Activated T-cell treated with anti-CD3 and anti-CD28 coated beads, Interleukin-2, amount 50 U/mL, for 24 hours (primary cell): Measurements from ENCODE around the gene SLC6A9.

ENCODE experiments used
- DNase-seq: peaks from one replicate; pipeline ENCODE4 v3.0.0-alpha.2; 2020
- H3K27ac Mint-ChIP-seq: 2 replicates; pipeline ENCODE4 v1.8.0; 2020; ENCODE audit warnings: mild to moderate bottlenecking, mixed read lengths
- H3K27me3 Mint-ChIP-seq: 2 replicates; pipeline ENCODE4 v1.8.0; 2020; ENCODE audit warnings: mixed read lengths
- H3K36me3 Mint-ChIP-seq: 2 replicates; pipeline ENCODE4 v1.8.0; 2020; ENCODE audit warnings: low read depth, mixed read lengths
- H3K4me1 Mint-ChIP-seq: 2 replicates; pipeline ENCODE4 v1.8.0; 2020; ENCODE audit warnings: low read depth, mixed read lengths
- H3K4me3 Mint-ChIP-seq: 2 replicates; pipeline ENCODE4 v1.8.0; 2020; ENCODE audit warnings: mild to moderate bottlenecking, moderate library complexity, mixed read lengths
- H3K9me3 Mint-ChIP-seq: 2 replicates; pipeline ENCODE4 v1.8.0; 2020; ENCODE audit warnings: mixed read lengths

SLC6A9 gene

GRCh38 chr1:43994071-43994470, 37.2 kb downstream of the SLC6A9 start:
- Mint-ChIP-seq H3K36me3 (peaks cover 2% of the 10 kb centered on the region), H3K4me3 (no peak overlapping the region), H3K27me3 (no peaks in the 10 kb centered on the region)

GRCh38 chr1:43993206-43993914, 37.9 kb downstream of the SLC6A9 start:
- no peaks in the 10 kb centered on the region for H3K27me3 Mint-ChIP-seq
- no peaks in the 10 kb centered on the region for H3K9me3 Mint-ChIP-seq
- no peak overlapping the region for H3K4me3 Mint-ChIP-seq
- no peak for DNase-seq
- peaks cover 20% of the 10 kb centered on the region for H3K4me1 Mint-ChIP-seq
- no peaks in the 10 kb centered on the region for H3K36me3 Mint-ChIP-seq
- no peak overlapping the region for H3K27ac Mint-ChIP-seq

More at GRCh38 chr1:43994071-43994470, 37.2 kb downstream of the SLC6A9 start:
- Mint-ChIP-seq H3K4me1 (peaks cover 20% of the 10 kb centered on the region), H3K9me3 (no peaks in the 10 kb centered on the region), H3K27ac (no peak overlapping the region)
- no peak for DNase-seq

- peaks cover 20% of the 10 kb centered on the region for H3K4me1 Mint-ChIP-seq
- H3K4me3 Mint-ChIP-seq: peak overlapping the region; percentile 84
- H3K27me3 Mint-ChIP-seq: no peaks in the 10 kb centered on the region
- H3K9me3 Mint-ChIP-seq: no peaks in the 10 kb centered on the region
- peak overlapping the region; percentile 90 for H3K27ac Mint-ChIP-seq
- H3K36me3 Mint-ChIP-seq: peaks cover 3% of the 10 kb centered on the region
- no peak for DNase-seq
Observed at GRCh38 chr1:43992232-43992995, 38.8 kb downstream of the SLC6A9 start.

- peak; percentile 88 for DNase-seq
- no peaks in the 10 kb centered on the region for H3K9me3 Mint-ChIP-seq
- peaks cover 20% of the 10 kb centered on the region for H3K4me1 Mint-ChIP-seq
- H3K36me3 Mint-ChIP-seq: peaks cover 10% of the 10 kb centered on the region
- peak within 1 kb of the TSS; percentile 84 for H3K4me3 Mint-ChIP-seq
- H3K27me3 Mint-ChIP-seq: no peaks in the 10 kb centered on the region
- peak within 1 kb of the TSS; percentile 90 for H3K27ac Mint-ChIP-seq
Observed at GRCh38 chr1:43991476-43992231, 39.6 kb downstream of the SLC6A9 start, which contains the start of gene CCDC24. Gene CCDC24, plus strand, starts transcription at chr1:43991599. Its CDS starts 280 bp downstream, at chr1:43991879.

GRCh38 chr1:43991200-43991475, 40.1 kb downstream of the SLC6A9 start:
- DNase-seq: no peak
- Mint-ChIP-seq H3K4me1 (peaks cover 20% of the 10 kb centered on the region), H3K27me3 (no peaks in the 10 kb centered on the region), H3K9me3 (no peaks in the 10 kb centered on the region), H3K36me3 (peaks cover 16% of the 10 kb centered on the region), H3K4me3 (peak overlapping the region; percentile 84), H3K27ac (peak overlapping the region; percentile 90)

- H3K36me3 Mint-ChIP-seq: peaks cover 22% of the 10 kb centered on the region
- H3K4me3 Mint-ChIP-seq: peak overlapping the region; percentile 84
- no peak for DNase-seq
Observed at GRCh38 chr1:43990271-43991199, 40.7 kb downstream of the SLC6A9 start.

GRCh38 chr1:43987159-43987902, 43.9 kb downstream of the SLC6A9 start:
- Mint-ChIP-seq H3K36me3 (peaks cover 51% of the 10 kb centered on the region), H3K27me3 (no peaks in the 10 kb centered on the region), H3K9me3 (no peaks in the 10 kb centered on the region), H3K4me3 (no peak overlapping the region), H3K27ac (no peak overlapping the region), H3K4me1 (peaks cover 17% of the 10 kb centered on the region)
- DNase-seq: no peak

More at GRCh38 chr1:43990271-43991199, 40.7 kb downstream of the SLC6A9 start:
- Mint-ChIP-seq H3K9me3 (no peaks in the 10 kb centered on the region), H3K4me1 (peaks cover 20% of the 10 kb centered on the region), H3K27ac (peak overlapping the region; percentile 90), H3K27me3 (no peaks in the 10 kb centered on the region)

GRCh38 chr1:43986712-43987111, 44.5 kb downstream of the SLC6A9 start:
- H3K4me1 Mint-ChIP-seq: peaks cover 13% of the 10 kb centered on the region
- no peak overlapping the region for H3K4me3 Mint-ChIP-seq
- H3K9me3 Mint-ChIP-seq: no peaks in the 10 kb centered on the region

GRCh38 chr1:43985984-43986595, 45.2 kb downstream of the SLC6A9 start:
- peaks cover 61% of the 10 kb centered on the region for H3K36me3 Mint-ChIP-seq
- H3K4me1 Mint-ChIP-seq: peaks cover 8% of the 10 kb centered on the region
- no peak overlapping the region for H3K4me3 Mint-ChIP-seq
- no peak for DNase-seq
- H3K9me3 Mint-ChIP-seq: no peaks in the 10 kb centered on the region
- H3K27me3 Mint-ChIP-seq: no peaks in the 10 kb centered on the region
- peak overlapping the region; percentile 35 for H3K27ac Mint-ChIP-seq

More at GRCh38 chr1:43986712-43987111, 44.5 kb downstream of the SLC6A9 start:
- DNase-seq: no peak
- Mint-ChIP-seq H3K27me3 (no peaks in the 10 kb centered on the region), H3K36me3 (peaks cover 55% of the 10 kb centered on the region), H3K27ac (peak overlapping the region; percentile 35)

- H3K4me1 Mint-ChIP-seq: peaks cover 14% of the 10 kb centered on the region
- no peak overlapping the region for H3K4me3 Mint-ChIP-seq
- peaks cover 71% of the 10 kb centered on the region for H3K36me3 Mint-ChIP-seq
- DNase-seq: no peak
- no peak overlapping the region for H3K27ac Mint-ChIP-seq
- H3K27me3 Mint-ChIP-seq: no peaks in the 10 kb centered on the region
- H3K9me3 Mint-ChIP-seq: no peaks in the 10 kb centered on the region
Observed at GRCh38 chr1:43984855-43985254, 46.4 kb downstream of the SLC6A9 start.

- H3K36me3 Mint-ChIP-seq: peaks cover 79% of the 10 kb centered on the region
- no peaks in the 10 kb centered on the region for H3K27me3 Mint-ChIP-seq
- no peak overlapping the region for H3K27ac Mint-ChIP-seq
- peaks cover 19% of the 10 kb centered on the region for H3K4me1 Mint-ChIP-seq
- no peaks in the 10 kb centered on the region for H3K9me3 Mint-ChIP-seq
- no peak overlapping the region for H3K4me3 Mint-ChIP-seq
- DNase-seq: no peak
Observed at GRCh38 chr1:43983253-43983899, 47.9 kb downstream of the SLC6A9 start.

GRCh38 chr1:43982808-43983207, 48.5 kb downstream of the SLC6A9 start:
- Mint-ChIP-seq H3K4me3 (no peak overlapping the region), H3K4me1 (peaks cover 25% of the 10 kb centered on the region), H3K9me3 (no peaks in the 10 kb centered on the region), H3K36me3 (peaks cover 84% of the 10 kb centered on the region), H3K27me3 (no peaks in the 10 kb centered on the region), H3K27ac (no peak overlapping the region)
- no peak for DNase-seq
